GM13976 (cell line): ENCODE measurements around the gene ETV4.

Source experiments
- DNase-seq: peaks from one replicate; pipeline ENCODE4 v3.0.0; 2012; ENCODE audit warnings: low spot score
- CTCF ChIP-seq: IDR thresholded peaks from 2 replicates; pipeline ENCODE4 v1.5.1; 2012; ENCODE audit warnings: borderline replicate concordance, mild to moderate bottlenecking; ENCODE audit not compliant: insufficient read depth; ENCODE audit errors: extremely low read depth, missing control alignments, control extremely low read depth
- in situ Hi-C: fragments of 300-500 bp; cut with MboI; formaldehyde crosslinking; loops from one replicate; pipeline ENCODE4 v1.12.0; 2022; ENCODE audit warnings: low sequenced_read_pairs, mixed read lengths, inconsistent platforms; ENCODE audit not compliant: unreplicated experiment

Gene ETV4

GRCh38 chr17:43547189-43547550 is 1.0 kb upstream of the ETV4 start:
- no peak for DNase-seq
- in situ Hi-C loops = no loop called here
- TF ChIP-seq CTCF = no peak

GRCh38 chr17:43545383-43545632 is 832 bp downstream of the ETV4 start:
- in situ Hi-C loops = no loop called here
- no peak for DNase-seq
- TF ChIP-seq CTCF = no peak

- in situ Hi-C loops = no loop called here
- no peak for TF ChIP-seq CTCF
- no peak for DNase-seq
Observed at GRCh38 chr17:43543771-43544575, 2.2 kb downstream of the ETV4 start.

GRCh38 chr17:43543300-43543699 is 2.8 kb downstream of the ETV4 start:
- no peak for TF ChIP-seq CTCF
- in situ Hi-C loops = no loop called here
- no peak for DNase-seq

- DNase-seq = no peak
- in situ Hi-C loops = no loop called here
- no peak for TF ChIP-seq CTCF
Observed at GRCh38 chr17:43542859-43543258, 3.3 kb downstream of the ETV4 start.

GRCh38 chr17:43540821-43541674 is 5.1 kb downstream of the ETV4 start:
- TF ChIP-seq CTCF = no peak
- no peak for DNase-seq
- in situ Hi-C loops = no loop called here
